ENCODE data around the gene FSHB.

FSHB gene

DNA sequence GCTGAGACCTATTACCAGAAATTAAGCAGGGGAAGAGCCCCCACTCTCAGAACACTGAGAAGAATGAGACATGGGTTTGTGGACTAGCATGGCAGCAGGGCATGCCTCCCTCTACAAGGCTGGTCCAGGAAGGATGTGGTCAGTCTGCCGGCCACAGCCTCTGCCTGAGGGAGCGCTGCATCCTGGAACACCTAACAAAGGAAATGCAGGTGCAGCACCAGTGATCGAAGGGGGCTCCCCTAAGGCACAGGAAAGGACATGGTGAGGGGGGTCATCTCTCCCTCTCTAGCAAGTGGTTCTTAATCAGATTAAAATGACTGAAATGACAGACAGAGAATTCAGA lies 51.4 kb downstream of the FSHB start:
- DNase-seq (ENCODE audit: low read depth), result no peak
- H3K4me3 ChIP-seq (ENCODE audit: low read length), result no peak overlapping the region
- TF ChIP-seq, protein P1, sequence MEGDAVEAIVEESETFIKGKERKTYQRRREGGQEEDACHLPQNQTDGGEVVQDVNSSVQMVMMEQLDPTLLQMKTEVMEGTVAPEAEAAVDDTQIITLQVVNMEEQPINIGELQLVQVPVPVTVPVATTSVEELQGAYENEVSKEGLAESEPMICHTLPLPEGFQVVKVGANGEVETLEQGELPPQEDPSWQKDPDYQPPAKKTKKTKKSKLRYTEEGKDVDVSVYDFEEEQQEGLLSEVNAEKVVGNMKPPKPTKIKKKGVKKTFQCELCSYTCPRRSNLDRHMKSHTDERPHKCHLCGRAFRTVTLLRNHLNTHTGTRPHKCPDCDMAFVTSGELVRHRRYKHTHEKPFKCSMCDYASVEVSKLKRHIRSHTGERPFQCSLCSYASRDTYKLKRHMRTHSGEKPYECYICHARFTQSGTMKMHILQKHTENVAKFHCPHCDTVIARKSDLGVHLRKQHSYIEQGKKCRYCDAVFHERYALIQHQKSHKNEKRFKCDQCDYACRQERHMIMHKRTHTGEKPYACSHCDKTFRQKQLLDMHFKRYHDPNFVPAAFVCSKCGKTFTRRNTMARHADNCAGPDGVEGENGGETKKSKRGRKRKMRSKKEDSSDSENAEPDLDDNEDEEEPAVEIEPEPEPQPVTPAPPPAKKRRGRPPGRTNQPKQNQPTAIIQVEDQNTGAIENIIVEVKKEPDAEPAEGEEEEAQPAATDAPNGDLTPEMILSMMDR (IDR thresholded peaks at IDR 0.05; ENCODE audit: insufficient read depth, low read depth, low read length, missing control alignments), result no peak
